Measurements from ENCODE around the gene TREML4. TPM values are rescaled to one million over a fixed set of nuclear protein-coding genes. Genes with fewer than 3 reads are reported as not detected.
"Not testable (repeated sequence)": the region's sequence is repeated elsewhere in the genome, so short reads cannot be mapped to it uniquely, and the experiment has no call there.

Gene TREML4
- total RNA-seq (not detected), polyA plus RNA-seq (0.25 TPM)
- long read RNA-seq, donor 1, result 0 reads
- long read RNA-seq, donor 2, result 0 reads
- long read RNA-seq, donor 3, result 0 reads
- long read RNA-seq, donor 4, result 0 reads
- long read RNA-seq, donor 5, result 0 reads
- long read RNA-seq, donor 6, result 0 reads
- long read RNA-seq, donor 7, result 0 reads
- long read RNA-seq, donor 8, result 0 reads
- long read RNA-seq, donor 9, result 0 reads
- long read RNA-seq, donor 10, result 0 reads

- H3K4me3 ChIP-seq (ENCODE audit: low read length in 2 of 2), result no peak within 1 kb of the TSS
- WGBS, result 44% methylated on average over 5 of the region's 5 CpGs
- no peak within 1 kb of the TSS for H3K27ac ChIP-seq (ENCODE audit: low read depth in 1 of 2, low read length in 1 of 2)
- no peak for DNase-seq (ENCODE audit: low read depth in 6 of 9, low spot score in 9 of 9)
- no peaks in the 10 kb centered on the region for H3K9me3 ChIP-seq (ENCODE audit: control insufficient read depth in 2 of 2, insufficient read depth in 1 of 2, low read length in 1 of 2)
- no peaks in the 10 kb centered on the region for H3K36me3 ChIP-seq (ENCODE audit: control insufficient read depth in 2 of 2, insufficient read depth in 2 of 2, low read length in 1 of 2)
- H3K27me3 ChIP-seq (ENCODE audit: control insufficient read depth in 2 of 2, insufficient read depth in 1 of 2, low read length in 1 of 2), result no peaks in the 10 kb centered on the region
- H3K4me1 ChIP-seq (ENCODE audit: control insufficient read depth in 2 of 2, insufficient read depth in 2 of 2, low read length in 2 of 2), result no peaks in the 10 kb centered on the region
These were observed at the start of gene TREML4 for GRCh38 chr6:41228096-41228495. Gene TREML4 (plus strand): TSS chr6:41228349. CDS start chr6:41228428, 79 bp downstream.

- Histone ChIP-seq H3K4me1 (ENCODE audit: control insufficient read depth in 2 of 2, insufficient read depth in 2 of 2, low read length in 2 of 2) (peaks cover 0 to 11% of the 10 kb centered on the region in 2 donors), H3K27ac (ENCODE audit: low read depth in 1 of 2, low read length in 1 of 2) (no peak overlapping the region), H3K27me3 (ENCODE audit: control insufficient read depth in 2 of 2, insufficient read depth in 1 of 2, low read length in 1 of 2) (no peaks in the 10 kb centered on the region), H3K9me3 (ENCODE audit: control insufficient read depth in 2 of 2, insufficient read depth in 1 of 2, low read length in 1 of 2) (no peaks in the 10 kb centered on the region), H3K36me3 (ENCODE audit: control insufficient read depth in 2 of 2, insufficient read depth in 2 of 2, low read length in 1 of 2) (no peaks in the 10 kb centered on the region), H3K4me3 (ENCODE audit: low read length in 2 of 2) (no peak overlapping the region)
- 93% methylated on average over 4 of the region's 4 CpGs for WGBS
- no peak for DNase-seq (ENCODE audit: low read depth in 6 of 9, low spot score in 9 of 9)
These were observed 49.0 kb upstream of the TREML4 start for GRCh38 chr6:41179163-41179562.

- Histone ChIP-seq H3K27ac (ENCODE audit: low read depth in 1 of 2, low read length in 1 of 2) (no peak overlapping the region), H3K27me3 (ENCODE audit: control insufficient read depth in 2 of 2, insufficient read depth in 1 of 2, low read length in 1 of 2) (no peaks in the 10 kb centered on the region), H3K4me3 (ENCODE audit: low read length in 2 of 2) (no peak overlapping the region), H3K9me3 (ENCODE audit: control insufficient read depth in 2 of 2, insufficient read depth in 1 of 2, low read length in 1 of 2) (no peaks in the 10 kb centered on the region), H3K4me1 (ENCODE audit: control insufficient read depth in 2 of 2, insufficient read depth in 2 of 2, low read length in 2 of 2) (peaks cover 0 to 16% of the 10 kb centered on the region in 2 donors), H3K36me3 (ENCODE audit: control insufficient read depth in 2 of 2, insufficient read depth in 2 of 2, low read length in 1 of 2) (no peaks in the 10 kb centered on the region)
- DNase-seq (ENCODE audit: low read depth in 6 of 9, low spot score in 9 of 9), result no peak
- 93% methylated on average over 1 of the region's 1 CpG for WGBS
These were observed 46.6 kb upstream of the TREML4 start for GRCh38 chr6:41181566-41181965.

- Histone ChIP-seq H3K27me3 (ENCODE audit: control insufficient read depth in 2 of 2, insufficient read depth in 1 of 2, low read length in 1 of 2) (no peaks in the 10 kb centered on the region), H3K4me1 (ENCODE audit: control insufficient read depth in 2 of 2, insufficient read depth in 2 of 2, low read length in 2 of 2) (peaks cover 0 to 16% of the 10 kb centered on the region in 2 donors), H3K27ac (ENCODE audit: low read depth in 1 of 2, low read length in 1 of 2) (no peak overlapping the region), H3K9me3 (ENCODE audit: control insufficient read depth in 2 of 2, insufficient read depth in 1 of 2, low read length in 1 of 2) (no peaks in the 10 kb centered on the region), H3K4me3 (ENCODE audit: low read length in 2 of 2) (no peak overlapping the region), H3K36me3 (ENCODE audit: control insufficient read depth in 2 of 2, insufficient read depth in 2 of 2, low read length in 1 of 2) (no peaks in the 10 kb centered on the region)
- 58% methylated on average over 4 of the region's 4 CpGs for WGBS
- peak; percentile 14 to 76 (median 42) for DNase-seq (ENCODE audit: low read depth in 6 of 9, low spot score in 9 of 9)
These were observed 45.8 kb upstream of the TREML4 start for GRCh38 chr6:41182069-41183034.

- Histone ChIP-seq H3K36me3 (ENCODE audit: control insufficient read depth in 2 of 2, insufficient read depth in 2 of 2, low read length in 1 of 2) (no peaks in the 10 kb centered on the region), H3K9me3 (ENCODE audit: control insufficient read depth in 2 of 2, insufficient read depth in 1 of 2, low read length in 1 of 2) (peaks cover 0 to 4% of the 10 kb centered on the region in 2 donors), H3K4me1 (ENCODE audit: control insufficient read depth in 2 of 2, insufficient read depth in 2 of 2, low read length in 2 of 2) (peaks cover 0 to 16% of the 10 kb centered on the region in 2 donors), H3K27me3 (ENCODE audit: control insufficient read depth in 2 of 2, insufficient read depth in 1 of 2, low read length in 1 of 2) (no peaks in the 10 kb centered on the region), H3K27ac (ENCODE audit: low read depth in 1 of 2, low read length in 1 of 2) (no peak overlapping the region), H3K4me3 (ENCODE audit: low read length in 2 of 2) (no peak overlapping the region)
- 96% methylated on average over 7 of the region's 7 CpGs for WGBS
- DNase-seq (ENCODE audit: low read depth in 6 of 9, low spot score in 9 of 9), result no peak
These were observed 43.4 kb upstream of the TREML4 start for GRCh38 chr6:41184761-41185160.

GRCh38 chr6:41186031-41186562 is 42.1 kb upstream of the TREML4 start:
- peaks cover 0 to 16% of the 10 kb centered on the region in 2 donors for H3K4me1 ChIP-seq (ENCODE audit: control insufficient read depth in 2 of 2, insufficient read depth in 2 of 2, low read length in 2 of 2)
- no peak overlapping the region for H3K27ac ChIP-seq (ENCODE audit: low read depth in 1 of 2, low read length in 1 of 2)
- H3K27me3 ChIP-seq (ENCODE audit: control insufficient read depth in 2 of 2, insufficient read depth in 1 of 2, low read length in 1 of 2), result no peaks in the 10 kb centered on the region
- WGBS, result 71% methylated on average over 10 of the region's 10 CpGs
- no peak for DNase-seq (ENCODE audit: low read depth in 6 of 9, low spot score in 9 of 9)
- H3K36me3 ChIP-seq (ENCODE audit: control insufficient read depth in 2 of 2, insufficient read depth in 2 of 2, low read length in 1 of 2), result no peaks in the 10 kb centered on the region
- H3K9me3 ChIP-seq (ENCODE audit: control insufficient read depth in 2 of 2, insufficient read depth in 1 of 2, low read length in 1 of 2), result peaks cover 0 to 14% of the 10 kb centered on the region in 2 donors
- no peak overlapping the region for H3K4me3 ChIP-seq (ENCODE audit: low read length in 2 of 2)

GRCh38 chr6:41187924-41188886 is 39.9 kb upstream of the TREML4 start:
- Histone ChIP-seq H3K4me3 (ENCODE audit: low read length in 2 of 2) (no peak overlapping the region), H3K27me3 (ENCODE audit: control insufficient read depth in 2 of 2, insufficient read depth in 1 of 2, low read length in 1 of 2) (no peaks in the 10 kb centered on the region), H3K36me3 (ENCODE audit: control insufficient read depth in 2 of 2, insufficient read depth in 2 of 2, low read length in 1 of 2) (no peaks in the 10 kb centered on the region), H3K4me1 (ENCODE audit: control insufficient read depth in 2 of 2, insufficient read depth in 2 of 2, low read length in 2 of 2) (peaks cover 0 to 5% of the 10 kb centered on the region in 2 donors), H3K9me3 (ENCODE audit: control insufficient read depth in 2 of 2, insufficient read depth in 1 of 2, low read length in 1 of 2) (peaks cover 0 to 14% of the 10 kb centered on the region in 2 donors), H3K27ac (ENCODE audit: low read depth in 1 of 2, low read length in 1 of 2) (no peak overlapping the region)
- 94% methylated on average over 8 of the region's 8 CpGs for WGBS
- DNase-seq (ENCODE audit: low read depth in 6 of 9, low spot score in 9 of 9), result no peak

GRCh38 chr6:41189046-41189445 is 39.1 kb upstream of the TREML4 start:
- H3K4me1 ChIP-seq (ENCODE audit: control insufficient read depth in 2 of 2, insufficient read depth in 2 of 2, low read length in 2 of 2); H3K4me3 ChIP-seq (ENCODE audit: low read length in 2 of 2); H3K27ac ChIP-seq (ENCODE audit: low read depth in 1 of 2, low read length in 1 of 2); H3K27me3 ChIP-seq (ENCODE audit: control insufficient read depth in 2 of 2, insufficient read depth in 1 of 2, low read length in 1 of 2); DNase-seq (ENCODE audit: low read depth in 6 of 9, low spot score in 9 of 9); H3K36me3 ChIP-seq (ENCODE audit: control insufficient read depth in 2 of 2, insufficient read depth in 2 of 2, low read length in 1 of 2): not testable (repeated sequence)
- H3K9me3 ChIP-seq (ENCODE audit: control insufficient read depth in 2 of 2, insufficient read depth in 1 of 2, low read length in 1 of 2), result peaks cover 0 to 14% of the 10 kb centered on the region in 2 donors
